ENCODE data around the gene MYCBP2. TPM values are rescaled to one million over a fixed set of nuclear protein-coding genes. Genes with fewer than 3 reads are reported as not detected.

The MYCBP2 gene
- total RNA-seq, 1 experiment from 2014 or later, result 53.3 TPM

DNA sequence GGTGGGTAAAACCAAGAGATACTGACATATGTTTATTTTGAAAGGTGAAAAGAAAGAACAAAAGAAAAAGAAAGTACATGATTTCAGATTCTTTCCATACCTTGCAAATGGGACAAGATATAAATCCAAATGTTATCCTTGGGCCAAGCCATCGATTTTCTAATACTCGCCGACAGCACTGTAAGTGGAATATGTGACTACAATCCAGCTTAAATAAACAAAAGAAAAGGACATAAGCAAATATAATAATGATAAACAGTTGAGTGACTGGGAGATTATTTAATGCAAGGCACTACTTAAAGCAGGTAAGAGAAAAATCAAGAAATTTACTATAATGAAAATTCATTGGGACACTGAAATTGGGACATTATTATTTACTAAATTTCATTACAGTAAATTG is 270.0 kb downstream of the MYCBP2 start:
- ATAC-seq, result no peak
- DNase-seq, result no peak
- H3K27me3 ChIP-seq (ENCODE audit: low read length), result no peaks in the 10 kb centered on the region
- TF ChIP-seq EZH2 (IDR thresholded peaks at IDR 0.05; ENCODE audit: low read length, unreplicated experiment), result no peak
- TF ChIP-seq, protein P1, sequence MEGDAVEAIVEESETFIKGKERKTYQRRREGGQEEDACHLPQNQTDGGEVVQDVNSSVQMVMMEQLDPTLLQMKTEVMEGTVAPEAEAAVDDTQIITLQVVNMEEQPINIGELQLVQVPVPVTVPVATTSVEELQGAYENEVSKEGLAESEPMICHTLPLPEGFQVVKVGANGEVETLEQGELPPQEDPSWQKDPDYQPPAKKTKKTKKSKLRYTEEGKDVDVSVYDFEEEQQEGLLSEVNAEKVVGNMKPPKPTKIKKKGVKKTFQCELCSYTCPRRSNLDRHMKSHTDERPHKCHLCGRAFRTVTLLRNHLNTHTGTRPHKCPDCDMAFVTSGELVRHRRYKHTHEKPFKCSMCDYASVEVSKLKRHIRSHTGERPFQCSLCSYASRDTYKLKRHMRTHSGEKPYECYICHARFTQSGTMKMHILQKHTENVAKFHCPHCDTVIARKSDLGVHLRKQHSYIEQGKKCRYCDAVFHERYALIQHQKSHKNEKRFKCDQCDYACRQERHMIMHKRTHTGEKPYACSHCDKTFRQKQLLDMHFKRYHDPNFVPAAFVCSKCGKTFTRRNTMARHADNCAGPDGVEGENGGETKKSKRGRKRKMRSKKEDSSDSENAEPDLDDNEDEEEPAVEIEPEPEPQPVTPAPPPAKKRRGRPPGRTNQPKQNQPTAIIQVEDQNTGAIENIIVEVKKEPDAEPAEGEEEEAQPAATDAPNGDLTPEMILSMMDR (conservative IDR thresholded peaks at IDR 0.05; ENCODE audit: low read depth, low read length), result no peak
- TF ChIP-seq EZH2phosphoT487 (IDR thresholded peaks at IDR 0.05; ENCODE audit: borderline replicate concordance, low read length), result no peak
- POLR2A ChIA-PET (ENCODE audit: unreplicated experiment), result no interaction called here
- H3K9ac ChIP-seq (ENCODE audit: low read length), result no peak overlapping the region
- intact Hi-C loops (cut with micrococcal nuclease), result no loop called here
- no peak overlapping the region for H3K4me3 ChIP-seq (ENCODE audit: low read length)
- H2AFZ ChIP-seq (ENCODE audit: low read length), result no peak overlapping the region
- CTCF ChIA-PET, result no interaction called here
- BruUV-seq (replicated peaks), result no TSS peak
- H3K4me1 ChIP-seq (ENCODE audit: insufficient read depth, low read length), result no peaks in the 10 kb centered on the region
- no peaks in the 10 kb centered on the region for H3K9me2 ChIP-seq (replicated peaks; ENCODE audit: low read length)
- no peak overlapping the region for H3K27ac ChIP-seq (ENCODE audit: low read length)
- H3K4me2 ChIP-seq (ENCODE audit: low read length), result no peak overlapping the region
- H3F3A ChIP-seq (ENCODE audit: low read length, unreplicated experiment), result no peaks in the 10 kb centered on the region
- no peaks in the 10 kb centered on the region for H3K79me2 ChIP-seq (ENCODE audit: low read length)
- no peaks in the 10 kb centered on the region for H3K9me3 ChIP-seq (ENCODE audit: low read length)
- no peaks in the 10 kb centered on the region for H4K20me1 ChIP-seq (ENCODE audit: low read length)
- no peaks in the 10 kb centered on the region; the same call in 1 of the 2 replicates for H3K36me3 ChIP-seq (ENCODE audit: low read depth, low read length)

DNA sequence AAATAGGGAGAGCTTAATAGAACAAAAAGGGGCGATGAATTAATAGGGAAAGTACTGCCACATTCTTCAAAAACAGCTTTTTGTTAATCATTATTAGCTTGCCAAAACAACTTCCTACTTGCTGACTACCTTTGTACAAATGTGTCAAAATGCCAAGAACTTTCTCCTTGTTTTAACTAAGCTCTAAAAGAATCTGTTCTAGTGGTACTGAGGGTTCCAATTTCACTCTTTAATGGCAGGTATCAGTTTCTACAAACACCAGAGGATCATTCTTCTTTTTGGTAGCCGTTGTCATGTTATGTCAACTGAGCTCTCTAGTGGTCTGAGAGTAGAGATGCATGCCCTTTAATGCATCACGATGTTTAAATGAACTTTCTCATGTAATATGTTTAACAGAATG is 270.5 kb downstream of the MYCBP2 start:
- BruUV-seq (replicated peaks), result no TSS peak
- H3K4me2 ChIP-seq (ENCODE audit: low read length), result no peak overlapping the region
- no peak for ATAC-seq
- no peaks in the 10 kb centered on the region for H4K20me1 ChIP-seq (ENCODE audit: low read length)
- H3K27me3 ChIP-seq (ENCODE audit: low read length), result no peaks in the 10 kb centered on the region
- no peak for DNase-seq
- no peak overlapping the region for H3K27ac ChIP-seq (ENCODE audit: low read length)
- no peak overlapping the region for H3K9ac ChIP-seq (ENCODE audit: low read length)
- H2AFZ ChIP-seq (ENCODE audit: low read length), result no peak overlapping the region
- no peaks in the 10 kb centered on the region for H3F3A ChIP-seq (ENCODE audit: low read length, unreplicated experiment)
- no peaks in the 10 kb centered on the region for H3K9me2 ChIP-seq (replicated peaks; ENCODE audit: low read length)
- H3K36me3 ChIP-seq (ENCODE audit: low read depth, low read length), result no peaks in the 10 kb centered on the region; the same call in 1 of the 2 replicates
- ChIA-PET CTCF (no interaction called here), POLR2A (ENCODE audit: unreplicated experiment) (no interaction called here)
- TF ChIP-seq, protein P1 (conservative IDR thresholded peaks at IDR 0.05; ENCODE audit: low read depth, low read length), result no peak
- TF ChIP-seq EZH2 (IDR thresholded peaks at IDR 0.05; ENCODE audit: low read length, unreplicated experiment), result no peak
- no peak for TF ChIP-seq EZH2phosphoT487 (IDR thresholded peaks at IDR 0.05; ENCODE audit: borderline replicate concordance, low read length)
- H3K4me3 ChIP-seq (ENCODE audit: low read length), result no peak overlapping the region
- H3K4me1 ChIP-seq (ENCODE audit: insufficient read depth, low read length), result no peaks in the 10 kb centered on the region
- no peaks in the 10 kb centered on the region for H3K9me3 ChIP-seq (ENCODE audit: low read length)
- intact Hi-C loops (cut with micrococcal nuclease), result no loop called here
- no peaks in the 10 kb centered on the region for H3K79me2 ChIP-seq (ENCODE audit: low read length)

DNA sequence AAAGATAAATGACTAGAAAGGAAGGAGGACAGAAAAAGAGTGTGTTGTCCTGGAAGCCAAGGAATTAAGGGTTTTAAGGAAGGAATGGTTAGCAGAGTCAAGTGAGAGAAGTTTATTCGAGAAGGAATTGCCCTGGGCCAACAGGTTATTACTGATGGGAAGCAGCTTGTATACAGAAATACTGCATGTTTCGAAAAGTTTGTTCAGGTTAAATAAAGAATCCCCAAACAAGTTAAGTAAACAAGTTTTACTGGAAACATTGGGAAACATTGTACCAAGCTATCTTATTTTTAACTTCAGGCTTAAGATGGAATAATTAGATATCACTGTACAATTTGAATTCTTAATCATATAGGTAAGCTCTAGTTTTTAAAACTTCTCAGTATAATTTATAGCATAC is 271.7 kb downstream of the MYCBP2 start:
- TF ChIP-seq, protein P1 (conservative IDR thresholded peaks at IDR 0.05; ENCODE audit: low read depth, low read length), result no peak
- no peak for TF ChIP-seq EZH2phosphoT487 (IDR thresholded peaks at IDR 0.05; ENCODE audit: borderline replicate concordance, low read length)
- H3K4me3 ChIP-seq (ENCODE audit: low read length), result no peak overlapping the region
- CTCF ChIA-PET, result no interaction called here
- BruUV-seq (replicated peaks), result no TSS peak
- H3K27me3 ChIP-seq (ENCODE audit: low read length), result no peaks in the 10 kb centered on the region
- no peaks in the 10 kb centered on the region for H3K9me3 ChIP-seq (ENCODE audit: low read length)
- intact Hi-C loops (cut with micrococcal nuclease), result no loop called here
- no peaks in the 10 kb centered on the region for H3K79me2 ChIP-seq (ENCODE audit: low read length)
- H4K20me1 ChIP-seq (ENCODE audit: low read length), result no peaks in the 10 kb centered on the region
- no peaks in the 10 kb centered on the region for H3K4me1 ChIP-seq (ENCODE audit: insufficient read depth, low read length)
- peaks cover 5% of the 10 kb centered on the region for H3K36me3 ChIP-seq (ENCODE audit: low read depth, low read length)
- H3K9ac ChIP-seq (ENCODE audit: low read length), result no peak overlapping the region
- no peak overlapping the region for H2AFZ ChIP-seq (ENCODE audit: low read length)
- no peaks in the 10 kb centered on the region for H3F3A ChIP-seq (ENCODE audit: low read length, unreplicated experiment)
- no peak overlapping the region for H3K27ac ChIP-seq (ENCODE audit: low read length)
- no peak for ATAC-seq
- H3K9me2 ChIP-seq (replicated peaks; ENCODE audit: low read length), result no peaks in the 10 kb centered on the region
- DNase-seq, result no peak
- H3K4me2 ChIP-seq (ENCODE audit: low read length), result no peak overlapping the region
- POLR2A ChIA-PET (ENCODE audit: unreplicated experiment), result no interaction called here
